NCI-H524 treated with DMSO at 0.1 percent for 48 hours (cell line): ENCODE measurements around the gene SEC61G.

ENCODE experiments used
- DNase-seq: peaks from one replicate; lab custom pipeline; 2025; lab: John Stamatoyannopoulos, UW

Gene SEC61G

GRCh38 chr7:54758702-54759592 lies at the start of gene SEC61G:
Gene SEC61G, minus strand, starts transcription at chr7:54759211. Its CDS starts 1,623 bp downstream, at chr7:54757588.
- peak; percentile 81 for DNase-seq

GRCh38 chr7:54802841-54803240 lies 43.8 kb upstream of the SEC61G start:
- no peak for DNase-seq

GRCh38 chr7:54802114-54802513 lies 43.1 kb upstream of the SEC61G start:
- DNase-seq: no peak

- DNase-seq: no peak
Measured at GRCh38 chr7:54799792-54800191, 40.8 kb upstream of the SEC61G start.

- no peak for DNase-seq
Measured at GRCh38 chr7:54798530-54798929, 39.5 kb upstream of the SEC61G start.

- DNase-seq: no peak
Measured at GRCh38 chr7:54796853-54797252, 37.8 kb upstream of the SEC61G start.

GRCh38 chr7:54796150-54796549 lies 37.1 kb upstream of the SEC61G start:
- DNase-seq: no peak

- no peak for DNase-seq
Measured at GRCh38 chr7:54792383-54792782, 33.4 kb upstream of the SEC61G start.

GRCh38 chr7:54788664-54789063 lies 29.7 kb upstream of the SEC61G start:
- DNase-seq: peak; percentile 43

GRCh38 chr7:54785261-54785660 lies 26.2 kb upstream of the SEC61G start:
- no peak for DNase-seq

GRCh38 chr7:54783952-54784351 lies 24.9 kb upstream of the SEC61G start:
- DNase-seq: no peak

- DNase-seq: no peak
Measured at GRCh38 chr7:54782829-54783228, 23.8 kb upstream of the SEC61G start.

GRCh38 chr7:54782314-54782713 lies 23.3 kb upstream of the SEC61G start:
- DNase-seq: no peak

- DNase-seq: no peak
Measured at GRCh38 chr7:54781134-54781920, 22.3 kb upstream of the SEC61G start.

- DNase-seq: no peak
Measured at GRCh38 chr7:54780490-54780889, 21.5 kb upstream of the SEC61G start.

GRCh38 chr7:54778696-54779540 lies 19.9 kb upstream of the SEC61G start:
- no peak for DNase-seq

- no peak for DNase-seq
Measured at GRCh38 chr7:54778166-54778565, 19.2 kb upstream of the SEC61G start.

GRCh38 chr7:54774785-54775740 lies 16.1 kb upstream of the SEC61G start:
- no peak for DNase-seq

GRCh38 chr7:54773472-54774399 lies 14.7 kb upstream of the SEC61G start:
- peak; percentile 56 for DNase-seq

- DNase-seq: no peak
Measured at GRCh38 chr7:54769203-54769602, 10.2 kb upstream of the SEC61G start.
